DMS153 (cell line): ENCODE data around the gene MS4A15.
"Not testable (repeated sequence)": the region's sequence is repeated elsewhere in the genome, so short reads cannot be mapped to it uniquely, and the experiment has no call there.

Experiments
- DNase-seq: peaks from one replicate; lab custom pipeline; 2025; lab: John Stamatoyannopoulos, UW

Gene MS4A15

GRCh38 chr11:60809249-60809648, 52.6 kb downstream of the MS4A15 start:
- DNase-seq: no peak

GRCh38 chr11:60809691-60810090, 53.0 kb downstream of the MS4A15 start:
- no peak for DNase-seq

GRCh38 chr11:60810151-60810550, 53.5 kb downstream of the MS4A15 start:
- DNase-seq: no peak

GRCh38 chr11:60810569-60810968, 53.9 kb downstream of the MS4A15 start:
- peak; percentile 56 for DNase-seq

GRCh38 chr11:60813324-60813723, 56.7 kb downstream of the MS4A15 start:
- DNase-seq: no peak

DNA sequence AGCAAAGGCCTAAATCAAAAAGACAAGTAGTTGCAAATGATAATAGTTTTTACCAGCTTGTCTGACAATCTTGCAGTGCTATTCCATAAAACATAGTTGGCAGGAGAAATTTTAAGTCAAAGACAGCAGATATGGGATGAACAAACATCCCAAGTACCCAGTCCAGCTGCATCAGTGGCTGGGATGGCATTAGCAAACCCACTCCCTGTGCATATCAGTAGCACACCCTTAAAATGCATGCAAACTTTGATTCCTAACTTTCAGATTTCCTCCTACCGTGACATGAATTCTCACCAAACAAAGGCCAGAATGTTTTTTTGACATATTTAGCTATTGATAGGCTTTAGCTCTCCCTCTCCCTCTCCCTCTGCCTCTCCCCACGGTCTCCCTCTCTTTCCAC, 57.4 kb downstream of the MS4A15 start:
- DNase-seq: no peak

DNA sequence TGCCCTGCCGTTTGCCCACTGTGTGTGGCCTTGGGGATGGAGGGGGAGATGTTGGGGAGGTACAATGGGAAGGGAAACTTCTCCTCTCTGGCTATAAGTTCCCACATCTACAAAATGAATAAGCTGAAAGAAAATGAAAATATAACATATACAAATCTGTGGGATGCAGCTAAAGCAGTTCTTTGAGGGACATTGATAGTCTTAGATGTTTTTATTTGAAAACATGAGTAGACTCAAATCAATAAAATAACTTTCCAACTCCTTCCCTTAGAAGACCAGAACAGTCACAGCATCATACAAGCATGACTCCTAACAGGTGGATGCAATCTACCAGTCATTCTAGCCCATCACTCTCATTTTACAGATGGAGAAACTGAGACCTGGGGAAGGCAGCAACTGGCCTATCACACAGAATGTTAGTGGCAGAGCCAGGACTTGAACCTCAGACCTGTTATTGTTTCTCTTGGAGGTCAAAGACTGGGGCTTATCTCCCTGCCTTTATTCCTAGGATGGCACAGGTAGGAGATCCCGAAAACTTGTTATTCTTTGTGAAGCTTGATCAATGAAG, 60.0 kb downstream of the MS4A15 start:
- DNase-seq: no peak

GRCh38 chr11:60818057-60818456, 61.4 kb downstream of the MS4A15 start:
- no peak for DNase-seq

- no peak for DNase-seq
Measured at GRCh38 chr11:60821827-60822599, 65.3 kb downstream of the MS4A15 start.

- DNase-seq: not testable (repeated sequence)
Measured at GRCh38 chr11:60823745-60824306, 67.2 kb downstream of the MS4A15 start.

GRCh38 chr11:60825118-60825517, 68.5 kb downstream of the MS4A15 start:
- DNase-seq: no peak

GRCh38 chr11:60825790-60826189, 69.1 kb downstream of the MS4A15 start:
- DNase-seq: no peak
